GM12865 (cell line): ENCODE measurements around the gene PRDM10.

Experiments used
- DNase-seq: peaks from one replicate; pipeline ENCODE4 v3.0.0; 2010; ENCODE audit warnings: low read depth
- H3K4me3 ChIP-seq: 2 replicates; pipeline ENCODE4 v1.5.1; 2011; ENCODE audit warnings: mild to moderate bottlenecking, low read depth, low read length, control low read depth
- TF ChIP-seq, protein P1 (sequence below): IDR thresholded peaks from 2 replicates; pipeline ENCODE4 v1.5.1; 2011; ENCODE audit warnings: low read length, control low read depth, low read depth, inconsistent platforms; ENCODE audit not compliant: insufficient read depth; ENCODE audit errors: missing control alignments

PRDM10 gene

DNA sequence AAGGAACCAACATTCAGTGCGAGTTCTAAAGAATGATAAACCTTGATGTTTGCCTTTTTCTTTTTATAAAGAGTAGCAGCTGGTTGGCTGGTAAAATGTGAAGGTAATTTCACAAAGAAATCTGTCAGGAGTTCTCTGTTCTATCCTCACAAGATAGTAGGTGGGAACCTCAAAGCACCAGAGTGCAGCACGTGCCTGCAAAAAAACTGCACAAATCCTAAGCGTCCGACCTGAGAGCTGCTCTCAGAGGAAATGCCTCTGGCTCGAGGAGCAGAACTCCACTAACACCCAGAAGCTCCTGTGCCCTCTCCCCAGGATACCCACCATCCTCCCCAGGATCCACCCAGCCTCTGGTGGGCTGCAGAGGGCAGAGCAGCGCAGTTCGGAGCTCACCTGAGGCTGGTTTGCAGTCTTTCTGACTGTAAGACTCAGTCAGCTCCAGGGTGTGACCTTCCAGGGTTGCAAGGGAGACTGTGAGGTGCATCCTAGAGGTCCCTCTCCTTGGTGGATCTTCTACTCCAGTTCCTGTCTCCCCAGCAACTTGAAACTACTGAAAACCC is 23.5 kb downstream of the PRDM10 start:
- H3K4me3 ChIP-seq, result no peak overlapping the region
- DNase-seq, result no peak
- TF ChIP-seq, protein P1, sequence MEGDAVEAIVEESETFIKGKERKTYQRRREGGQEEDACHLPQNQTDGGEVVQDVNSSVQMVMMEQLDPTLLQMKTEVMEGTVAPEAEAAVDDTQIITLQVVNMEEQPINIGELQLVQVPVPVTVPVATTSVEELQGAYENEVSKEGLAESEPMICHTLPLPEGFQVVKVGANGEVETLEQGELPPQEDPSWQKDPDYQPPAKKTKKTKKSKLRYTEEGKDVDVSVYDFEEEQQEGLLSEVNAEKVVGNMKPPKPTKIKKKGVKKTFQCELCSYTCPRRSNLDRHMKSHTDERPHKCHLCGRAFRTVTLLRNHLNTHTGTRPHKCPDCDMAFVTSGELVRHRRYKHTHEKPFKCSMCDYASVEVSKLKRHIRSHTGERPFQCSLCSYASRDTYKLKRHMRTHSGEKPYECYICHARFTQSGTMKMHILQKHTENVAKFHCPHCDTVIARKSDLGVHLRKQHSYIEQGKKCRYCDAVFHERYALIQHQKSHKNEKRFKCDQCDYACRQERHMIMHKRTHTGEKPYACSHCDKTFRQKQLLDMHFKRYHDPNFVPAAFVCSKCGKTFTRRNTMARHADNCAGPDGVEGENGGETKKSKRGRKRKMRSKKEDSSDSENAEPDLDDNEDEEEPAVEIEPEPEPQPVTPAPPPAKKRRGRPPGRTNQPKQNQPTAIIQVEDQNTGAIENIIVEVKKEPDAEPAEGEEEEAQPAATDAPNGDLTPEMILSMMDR, result no peak

DNA sequence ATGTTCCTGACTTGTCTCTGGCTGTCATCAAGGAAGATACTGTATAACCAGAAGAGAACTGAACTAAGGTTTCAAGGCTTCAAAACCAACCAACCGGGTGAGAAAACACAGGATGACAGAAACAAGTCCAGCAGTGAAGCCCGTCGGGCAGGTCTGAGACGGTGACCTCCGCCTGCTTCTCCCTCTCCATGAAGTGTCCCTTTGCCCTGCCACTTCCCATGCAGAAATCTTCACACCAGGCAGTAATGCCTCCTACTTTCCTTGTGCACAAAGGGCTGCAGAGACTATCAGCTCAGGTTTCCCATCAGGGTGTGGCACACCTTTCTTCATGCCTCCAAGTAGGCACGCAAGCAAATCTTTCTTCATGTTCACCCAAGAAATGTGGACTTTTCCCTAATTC is 24.2 kb downstream of the PRDM10 start:
- DNase-seq, result no peak
- H3K4me3 ChIP-seq, result no peak overlapping the region
- TF ChIP-seq, protein P1, result no peak

DNA sequence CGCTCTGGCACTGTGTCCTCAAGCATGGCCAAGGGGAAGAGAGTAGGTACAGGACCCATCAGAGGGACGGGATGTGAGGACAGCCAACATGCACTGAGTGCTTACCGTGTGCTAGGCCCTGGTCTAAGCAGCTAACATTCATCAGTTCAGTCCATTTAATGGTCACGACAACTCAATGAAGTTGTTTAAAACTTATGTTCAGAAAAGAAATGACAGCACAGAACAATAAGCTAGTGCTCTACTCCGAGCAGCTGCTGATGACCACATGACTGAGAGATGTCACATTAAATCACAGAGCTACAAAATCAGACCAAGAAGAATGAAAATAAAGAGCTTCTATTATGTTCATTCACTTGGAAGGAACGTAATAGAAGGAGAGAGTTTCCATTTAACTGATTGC is 26.3 kb downstream of the PRDM10 start:
- H3K4me3 ChIP-seq, result no peak overlapping the region
- DNase-seq, result no peak
- TF ChIP-seq, protein P1, result no peak

DNA sequence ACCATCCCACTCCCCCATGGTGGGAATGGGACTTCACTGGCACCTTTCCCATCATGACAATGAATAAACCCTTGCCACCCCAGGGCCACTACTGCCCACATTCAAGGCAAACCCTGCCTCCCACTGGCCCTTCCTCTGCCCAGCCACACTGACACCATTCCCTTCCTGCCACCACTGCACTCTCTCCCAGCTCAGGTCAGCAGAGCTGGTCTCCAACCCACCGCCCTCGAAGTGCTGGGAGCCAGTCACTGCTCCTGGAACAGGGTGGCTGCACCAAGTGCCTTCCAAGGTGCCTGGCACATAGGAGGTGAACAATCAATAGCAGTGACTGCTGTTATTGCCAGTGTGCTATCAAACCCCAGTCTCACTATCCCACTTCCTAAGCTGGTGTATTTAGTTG is 27.1 kb downstream of the PRDM10 start:
- TF ChIP-seq, protein P1, result no peak
- DNase-seq, result no peak
- H3K4me3 ChIP-seq, result no peak overlapping the region

DNA sequence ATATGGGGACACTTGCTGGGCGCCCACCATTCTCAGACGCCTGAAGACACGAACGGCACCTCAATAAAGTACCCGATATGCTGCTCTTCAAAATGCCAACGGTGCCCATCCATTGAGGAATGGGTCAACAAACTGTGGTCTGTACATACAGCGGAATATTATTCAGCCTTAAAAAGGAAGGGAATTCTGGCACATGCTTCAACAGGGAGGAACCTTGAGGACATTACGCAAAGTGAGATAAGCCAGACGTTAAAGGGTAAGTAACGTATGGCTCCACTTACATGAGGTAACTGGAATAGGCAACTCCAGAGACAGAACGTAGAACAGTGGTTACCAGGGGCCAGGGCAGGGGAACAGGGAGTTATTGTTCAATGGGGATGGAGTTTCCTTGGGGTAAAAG is 28.0 kb downstream of the PRDM10 start:
- H3K4me3 ChIP-seq, result no peak overlapping the region
- TF ChIP-seq, protein P1, result no peak
- DNase-seq, result no peak

DNA sequence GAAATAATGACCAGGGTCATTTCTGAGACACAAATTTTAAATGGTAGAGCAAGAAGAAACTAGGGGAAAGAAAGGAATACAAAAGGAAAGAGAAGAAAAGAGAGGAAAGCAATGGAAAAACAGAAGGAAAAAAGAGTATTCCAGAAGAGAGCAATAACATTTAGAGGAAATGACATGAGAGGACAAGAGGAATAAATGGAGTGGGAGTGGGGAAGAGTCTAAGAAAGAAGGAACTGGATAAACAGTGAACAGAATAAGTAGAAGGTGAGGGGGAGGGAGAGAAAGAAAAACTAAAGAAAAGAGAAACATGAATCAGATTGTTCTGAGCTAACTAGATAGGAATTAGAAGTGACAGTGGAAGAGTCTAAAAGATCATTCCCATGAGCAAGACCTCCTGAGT is 28.4 kb downstream of the PRDM10 start:
- TF ChIP-seq, protein P1, result no peak
- no peak for DNase-seq
- H3K4me3 ChIP-seq, result no peak overlapping the region

DNA sequence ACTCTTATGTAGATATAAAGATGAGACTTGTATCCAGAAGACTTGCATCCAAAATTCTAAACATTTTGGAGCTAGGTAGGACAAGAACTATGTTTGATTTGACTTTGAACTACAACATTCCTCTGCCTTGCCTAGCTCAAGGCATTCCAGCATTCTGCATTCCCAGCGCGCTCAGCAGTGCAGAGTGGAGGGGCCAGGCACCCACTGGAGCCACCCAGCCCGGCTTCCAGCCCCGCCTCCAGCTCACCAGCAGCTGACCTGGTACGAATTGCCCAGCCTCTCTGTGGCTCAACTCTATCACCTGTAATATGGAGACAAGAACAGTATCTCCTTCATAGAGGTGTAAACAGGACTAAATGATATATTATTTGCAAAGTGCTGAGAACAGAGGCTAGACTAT is 28.8 kb downstream of the PRDM10 start:
- no peak overlapping the region for H3K4me3 ChIP-seq
- DNase-seq, result no peak
- TF ChIP-seq, protein P1, result no peak
